ENCODE data around the gene C19orf12. TPM values are rescaled to one million over a fixed set of nuclear protein-coding genes. Genes with fewer than 3 reads are reported as not detected.
"Not testable (repeated sequence)": the region's sequence is repeated elsewhere in the genome, so short reads cannot be mapped to it uniquely, and the experiment has no call there.

The C19orf12 gene
- total RNA-seq, 1 donor from 2014 or later: 24.9 TPM

DNA sequence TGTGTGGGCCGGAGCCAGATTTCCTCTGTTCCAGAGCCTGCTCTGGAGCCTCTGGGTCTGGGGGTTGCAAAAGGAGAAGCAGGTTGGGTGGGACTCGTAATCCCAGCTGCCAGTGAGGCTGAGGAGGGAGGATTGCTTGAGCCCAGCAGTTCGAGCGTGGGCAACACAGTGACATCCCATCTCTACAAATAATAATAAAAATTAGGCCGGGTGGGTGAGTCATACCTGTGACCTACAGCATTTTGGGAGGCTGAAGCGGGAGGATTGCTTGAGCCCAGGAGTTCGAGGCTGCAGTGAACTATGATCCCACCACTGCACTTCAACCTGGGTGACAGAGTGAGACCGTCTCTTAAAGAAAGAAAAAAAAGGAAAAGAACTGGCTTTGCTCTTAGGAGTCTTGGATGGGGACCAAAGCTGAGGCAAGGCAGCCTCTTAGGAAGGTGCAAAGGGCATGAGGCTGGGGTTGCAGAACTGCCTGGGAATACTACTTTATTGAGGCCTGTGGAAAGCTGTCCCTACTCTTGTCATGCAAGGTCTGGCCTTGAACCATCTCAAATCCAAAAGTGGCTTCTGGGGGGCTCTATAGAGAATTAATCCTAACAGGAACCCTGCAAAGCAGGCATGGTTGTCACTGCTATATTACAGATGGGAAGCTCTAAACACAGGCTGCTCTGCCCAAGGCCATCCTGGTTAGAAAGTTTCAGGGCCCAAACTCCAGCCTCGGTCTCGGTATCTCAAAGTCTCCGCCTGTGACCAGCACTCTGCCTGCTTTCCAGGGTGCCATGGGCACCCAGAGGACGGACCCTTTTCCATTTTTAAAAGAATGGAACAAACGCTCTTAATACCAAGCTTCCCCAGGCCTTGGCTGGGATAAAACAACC, 880 bp upstream of the C19orf12 start:
- DNase-seq (ENCODE audit: low read depth): no peak
- TF ChIP-seq, protein P1, sequence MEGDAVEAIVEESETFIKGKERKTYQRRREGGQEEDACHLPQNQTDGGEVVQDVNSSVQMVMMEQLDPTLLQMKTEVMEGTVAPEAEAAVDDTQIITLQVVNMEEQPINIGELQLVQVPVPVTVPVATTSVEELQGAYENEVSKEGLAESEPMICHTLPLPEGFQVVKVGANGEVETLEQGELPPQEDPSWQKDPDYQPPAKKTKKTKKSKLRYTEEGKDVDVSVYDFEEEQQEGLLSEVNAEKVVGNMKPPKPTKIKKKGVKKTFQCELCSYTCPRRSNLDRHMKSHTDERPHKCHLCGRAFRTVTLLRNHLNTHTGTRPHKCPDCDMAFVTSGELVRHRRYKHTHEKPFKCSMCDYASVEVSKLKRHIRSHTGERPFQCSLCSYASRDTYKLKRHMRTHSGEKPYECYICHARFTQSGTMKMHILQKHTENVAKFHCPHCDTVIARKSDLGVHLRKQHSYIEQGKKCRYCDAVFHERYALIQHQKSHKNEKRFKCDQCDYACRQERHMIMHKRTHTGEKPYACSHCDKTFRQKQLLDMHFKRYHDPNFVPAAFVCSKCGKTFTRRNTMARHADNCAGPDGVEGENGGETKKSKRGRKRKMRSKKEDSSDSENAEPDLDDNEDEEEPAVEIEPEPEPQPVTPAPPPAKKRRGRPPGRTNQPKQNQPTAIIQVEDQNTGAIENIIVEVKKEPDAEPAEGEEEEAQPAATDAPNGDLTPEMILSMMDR (conservative IDR thresholded peaks at IDR 0.05; ENCODE audit: low read depth, low read length): no peak
- peak overlapping the region; percentile 94 for H3K4me3 ChIP-seq (ENCODE audit: low read depth, low read length)

DNA sequence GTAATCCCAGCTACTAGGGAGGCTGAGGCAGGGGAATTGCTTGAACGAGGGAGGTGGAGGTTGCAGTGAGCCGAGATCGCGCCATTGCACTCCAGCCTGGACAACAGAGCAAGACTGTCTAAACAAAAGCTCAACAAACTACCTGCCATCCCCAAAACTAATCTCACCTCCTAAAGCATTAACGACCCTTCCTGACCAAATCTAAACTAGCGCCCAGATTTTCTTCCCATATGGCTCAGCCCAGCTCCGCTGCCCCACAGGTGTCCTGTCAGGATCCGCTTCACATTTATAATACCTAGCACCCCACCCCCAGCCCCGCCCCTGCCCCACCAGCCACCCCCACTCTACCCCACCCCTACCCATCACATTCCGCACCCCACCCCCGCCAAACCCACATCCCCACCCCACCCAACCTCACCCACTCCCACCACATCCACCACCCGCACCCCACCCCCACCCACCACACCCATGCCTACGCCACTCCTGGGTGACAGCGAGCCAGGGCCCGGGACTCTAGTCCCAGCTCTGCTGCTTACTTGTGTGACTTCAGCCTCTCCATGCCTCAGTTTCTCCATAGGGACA, 599 bp downstream of the C19orf12 start:
- no peak for DNase-seq (ENCODE audit: low read depth)
- TF ChIP-seq, protein P1 (conservative IDR thresholded peaks at IDR 0.05; ENCODE audit: low read depth, low read length): no peak
- peak overlapping the region; percentile 94 for H3K4me3 ChIP-seq (ENCODE audit: low read depth, low read length)

DNA sequence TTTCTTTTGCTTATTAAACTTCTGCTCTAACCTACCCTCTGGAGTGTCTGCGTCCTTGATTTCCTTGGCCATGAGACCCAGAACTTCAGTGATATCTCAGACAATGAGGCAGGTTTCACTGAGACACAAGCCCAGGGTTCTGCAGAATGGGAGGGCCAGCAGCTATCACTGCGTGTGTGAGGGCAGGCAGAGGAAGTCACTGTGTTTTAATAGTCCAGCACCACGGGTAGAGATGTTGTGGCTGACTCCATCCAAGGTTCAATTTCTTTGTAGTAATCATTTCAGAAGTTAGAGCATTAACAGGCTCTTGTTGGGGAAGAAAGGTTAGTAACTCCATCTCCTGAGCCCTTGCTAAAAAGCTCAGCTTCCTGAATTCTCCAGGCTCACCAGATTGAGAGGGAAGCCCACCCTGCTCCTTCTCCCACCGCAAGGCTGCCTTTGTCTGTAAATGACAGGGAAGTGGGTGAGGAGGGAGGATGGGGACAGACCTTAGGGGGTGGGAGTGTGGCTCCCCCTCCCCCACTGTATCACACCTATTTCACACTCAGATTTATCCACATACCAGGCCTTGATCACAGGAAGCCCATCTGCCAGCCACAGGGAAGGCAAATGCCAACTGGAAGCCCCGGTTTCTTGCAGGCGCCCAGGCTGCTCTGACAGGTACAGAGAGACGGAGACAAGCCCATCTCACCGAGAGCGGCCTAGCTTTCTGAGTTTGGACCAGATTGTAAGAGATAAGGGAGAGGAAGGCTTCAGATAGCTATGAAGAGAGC, 2.1 kb downstream of the C19orf12 start:
- TF ChIP-seq, protein P1 (conservative IDR thresholded peaks at IDR 0.05; ENCODE audit: low read depth, low read length): no peak
- no peak for DNase-seq (ENCODE audit: low read depth)
- no peak overlapping the region for H3K4me3 ChIP-seq (ENCODE audit: low read depth, low read length)

DNA sequence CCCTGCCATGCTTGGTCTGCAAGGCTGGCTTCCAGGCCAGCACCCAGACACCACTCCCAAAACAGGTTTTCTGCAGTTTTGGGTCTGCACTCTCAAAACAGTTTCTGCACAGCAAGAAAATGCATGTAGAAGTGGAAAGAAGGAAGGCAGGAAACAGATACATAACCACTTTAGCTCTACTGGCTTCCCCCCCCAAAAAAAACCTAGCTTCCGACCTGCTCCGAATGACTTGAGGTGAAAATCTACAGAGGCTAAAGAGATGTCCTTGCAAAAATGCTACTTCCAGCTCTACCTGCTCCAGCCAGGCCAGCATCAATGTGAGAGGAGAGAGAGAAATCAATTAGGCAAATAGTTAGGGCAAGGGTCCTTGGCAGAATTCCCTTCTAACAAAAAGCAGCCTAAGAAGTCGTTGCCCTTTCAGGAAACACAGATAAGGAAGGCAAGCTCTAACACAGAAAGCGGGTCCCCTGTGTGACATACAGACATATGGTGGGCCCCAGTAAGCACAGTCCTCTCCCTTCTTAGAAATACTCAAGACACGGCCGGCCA, 3.4 kb downstream of the C19orf12 start:
- no peak overlapping the region for H3K4me3 ChIP-seq (ENCODE audit: low read depth, low read length)
- no peak for DNase-seq (ENCODE audit: low read depth)
- TF ChIP-seq, protein P1 (conservative IDR thresholded peaks at IDR 0.05; ENCODE audit: low read depth, low read length): no peak

DNA sequence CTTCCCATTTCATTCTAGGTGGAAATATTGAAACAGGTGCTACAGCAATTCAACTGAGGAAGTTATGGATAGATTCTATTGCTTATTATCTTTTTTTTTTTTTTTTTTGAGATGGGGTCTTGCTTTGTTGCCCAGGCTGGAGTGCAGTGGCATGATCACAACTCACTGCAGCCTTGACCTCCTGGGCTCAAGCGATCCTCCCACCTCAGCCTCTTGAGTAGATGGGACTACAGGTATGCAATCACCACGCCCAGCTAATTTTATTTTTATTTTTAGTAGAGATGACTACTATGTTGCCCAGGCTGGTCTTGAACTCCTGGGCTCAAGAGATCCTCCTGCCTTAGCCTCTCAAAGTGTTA, 5.6 kb downstream of the C19orf12 start:
- H3K4me3 ChIP-seq (ENCODE audit: low read depth, low read length); DNase-seq (ENCODE audit: low read depth): not testable (repeated sequence)

DNA sequence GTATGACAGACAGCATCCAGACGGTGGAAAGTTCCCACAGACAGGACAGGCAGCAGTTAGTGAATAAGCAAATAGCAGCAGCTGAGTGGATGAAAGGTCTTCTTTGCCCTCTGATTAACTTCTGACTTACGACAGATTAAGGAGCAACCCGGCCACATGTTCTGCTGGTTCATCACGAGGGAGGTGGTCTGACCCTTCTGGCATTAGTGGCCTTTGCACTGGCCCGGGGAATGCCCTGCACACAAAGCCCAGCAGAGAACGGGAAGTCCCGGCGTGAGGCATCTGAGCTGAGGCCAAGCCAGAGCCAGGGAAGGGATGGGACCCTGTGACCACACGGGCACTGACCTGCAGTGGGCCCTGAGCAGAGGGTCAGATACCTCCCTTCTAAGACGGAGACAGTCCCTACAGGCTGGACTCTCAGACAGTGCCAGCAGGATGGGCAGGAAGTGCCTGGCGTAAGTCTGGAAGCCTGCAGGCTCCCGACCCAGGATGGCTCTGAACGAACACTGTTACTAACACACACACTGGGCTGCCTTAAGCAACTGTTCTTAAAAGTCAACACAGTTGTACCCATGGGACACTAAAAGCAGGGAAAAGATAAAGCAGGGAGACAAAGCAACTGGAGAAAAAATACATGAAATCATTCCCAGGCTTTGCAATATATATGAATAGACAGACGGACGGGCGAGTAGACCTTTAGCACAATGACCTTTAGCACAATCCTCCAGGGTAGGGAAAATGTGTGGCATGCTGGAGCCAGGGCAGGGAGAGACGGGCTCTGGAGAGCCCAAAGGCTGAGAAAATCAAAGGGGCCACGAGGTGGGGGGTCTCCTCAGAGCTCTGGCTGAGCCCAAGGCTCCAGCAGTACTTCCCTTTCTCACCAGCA, 6.3 kb downstream of the C19orf12 start:
- TF ChIP-seq, protein P1 (conservative IDR thresholded peaks at IDR 0.05; ENCODE audit: low read depth, low read length): no peak
- no peak overlapping the region for H3K4me3 ChIP-seq (ENCODE audit: low read depth, low read length)
- peak; percentile 64 for DNase-seq (ENCODE audit: low read depth)

Data from epithelial cell of proximal tubule (primary cell).